HCT116 (cell line): ENCODE data around the gene ALOX12B. TPM values are rescaled to one million over a fixed set of nuclear protein-coding genes. Genes with fewer than 3 reads are reported as not detected.

Experiments
- ATAC-seq: fragments of 200-7000 bp; cut with Tn5 transposase; 2 replicates; pipeline ENCODE4 v1.9.1; 2020; ENCODE audit warnings: mild to moderate bottlenecking, moderate library complexity
- BruUV-seq: library from RNA; stranded (reverse); fragments of 400-500 nt; replicated peaks from 2 replicates; lab custom pipeline; 2021; lab: Mats Ljungman, UMichigan
- CTCF ChIA-PET: fragments of 300-600 bp; sonication (Branson Sonifier 250); formaldehyde crosslinking; loops from one replicate; lab custom pipeline; 2021; ENCODE audit warnings: antibody characterized with exemption; lab: Charles Lee
- POLR2A ChIA-PET: fragments of 300-600, 350-600 bp; sonication (Branson Sonifier 250); formaldehyde crosslinking; loops from one replicate; lab custom pipeline; 2021; ENCODE audit warnings: antibody characterized with exemption; lab: Charles Lee
- RAD21 ChIA-PET, 2 experiments: fragments of 300-600 bp; sonication (Branson Sonifier 250); formaldehyde crosslinking; loops; one replicate each; lab custom pipeline; 2023; ENCODE audit warnings: low total read pairs in 2 of 2; ENCODE audit not compliant: uncharacterized antibody in 2 of 2, unreplicated experiment in 2 of 2, low non-redundant PET in 1 of 2; lab: Charles Lee
- DNase-seq: peaks from one replicate; pipeline ENCODE4 v3.0.0-alpha.2; 2010; ENCODE audit warnings: low read depth, low spot score
- H2AFZ ChIP-seq: fragments of 200-600 bp; shearing (Covaris generic), sonication (generic); 2 replicates; pipeline ENCODE4 v1.6.1; 2017; ENCODE audit warnings: low read depth, mixed run types, mixed read lengths, antibody characterized with exemption, low read length; ENCODE audit not compliant: poor library complexity, severe bottlenecking
- H3K27ac ChIP-seq: 2 replicates; pipeline ENCODE4 v1.5.1; 2012; ENCODE audit warnings: low read depth, low read length
- H3K27me3 ChIP-seq: fragments of 200-600 bp; sonication (generic); 2 replicates; pipeline ENCODE4 v1.6.1; 2016; ENCODE audit warnings: mixed run types, low read length, mixed read lengths; ENCODE audit not compliant: insufficient read depth
- H3K36me3 ChIP-seq, 2 experiments: fragments of 200-500 bp in 1 of 2; fragments of 200-600 bp in 1 of 2; sonication (Bioruptor generic) in 1 of 2; sonication (generic) in 1 of 2; 2 replicates each; pipeline versions ENCODE4 v1.5.1 to v1.6.1; 2014 to 2016; ENCODE audit warnings: low read length in 2 of 2, inconsistent platforms in 1 of 2, mixed read lengths in 1 of 2, mixed run types in 1 of 2; ENCODE audit not compliant: insufficient read depth in 2 of 2, control insufficient read depth in 1 of 2
- H3K4me1 ChIP-seq, 2 experiments: fragments of 200-600 bp in 1 of 2; sonication (generic) in 1 of 2; 2 replicates each; pipeline versions ENCODE4 v1.5.1 to v1.6.1; 2012 to 2017; ENCODE audit warnings: low read length in 2 of 2, inconsistent platforms in 1 of 2, mild to moderate bottlenecking in 1 of 2, mixed read lengths in 1 of 2, mixed run types in 1 of 2, moderate library complexity in 1 of 2; ENCODE audit not compliant: insufficient read depth in 2 of 2, control insufficient read depth in 1 of 2
- H3K4me2 ChIP-seq: fragments of 200-600 bp; sonication (generic); 2 replicates; pipeline ENCODE4 v1.6.1; 2017; ENCODE audit warnings: mixed run types, low read length, mixed read lengths
- H3K4me3 ChIP-seq, 2 experiments: fragments of 200-600 bp in 1 of 2; sonication (generic) in 1 of 2; replicated peaks in 1 of 2; 2 replicates each; pipeline ENCODE4 v1.5.1; 2011 to 2016; ENCODE audit warnings: low read length in 2 of 2, control low read depth in 1 of 2, low read depth in 1 of 2, mild to moderate bottlenecking in 1 of 2, mixed read lengths in 1 of 2, mixed run types in 1 of 2
- H3K79me2 ChIP-seq: fragments of 200-600 bp; sonication (generic); 2 replicates; pipeline ENCODE4 v1.6.1; 2017; ENCODE audit warnings: mild to moderate bottlenecking, mixed run types, low read length, moderate library complexity, mixed read lengths; ENCODE audit not compliant: insufficient read depth
- H3K9ac ChIP-seq: fragments of 200-600 bp; sonication (generic); 2 replicates; pipeline ENCODE4 v1.6.1; 2016; ENCODE audit warnings: low read length, mixed read lengths
- H3K9me2 ChIP-seq: fragments of 200-600 bp; sonication (generic), shearing (Covaris generic); 2 replicates; pipeline ENCODE4 v1.6.1; 2017; ENCODE audit warnings: mixed run types, mild to moderate bottlenecking, moderate library complexity; ENCODE audit not compliant: insufficient read depth
- H3K9me3 ChIP-seq, 2 experiments: fragments of 200-500 bp in 1 of 2; fragments of 200-600 bp in 1 of 2; sonication (Bioruptor generic) in 1 of 2; sonication (generic) in 1 of 2; 2 replicates each; pipeline ENCODE4 v1.6.1; 2014 to 2017; ENCODE audit warnings: low read length in 2 of 2, mixed read lengths in 2 of 2, inconsistent platforms in 1 of 2, low read depth in 1 of 2, mild to moderate bottlenecking in 1 of 2, mixed run types in 1 of 2, moderate library complexity in 1 of 2; ENCODE audit not compliant: control insufficient read depth in 1 of 2, insufficient read depth in 1 of 2
- H4K20me1 ChIP-seq: fragments of 200-600 bp; sonication (generic), shearing (Covaris generic); 2 replicates; pipeline ENCODE4 v1.6.1; 2017; ENCODE audit warnings: mixed run types, mild to moderate bottlenecking, moderate library complexity; ENCODE audit not compliant: insufficient read depth
- CEBPB ChIP-seq: IDR thresholded peaks from 2 replicates; pipeline ENCODE4 v1.6.1; 2012; ENCODE audit warnings: low read depth
- EGR1 ChIP-seq: IDR thresholded peaks from 2 replicates; pipeline ENCODE4 v1.6.1; 2012; ENCODE audit warnings: low read depth
- ELF1 ChIP-seq: IDR thresholded peaks from 2 replicates; pipeline ENCODE4 v1.6.1; 2012; ENCODE audit warnings: low read depth, borderline replicate concordance
- EZH2 ChIP-seq: fragments of 200-600 bp; sonication (generic); IDR thresholded peaks from 2 replicates; pipeline ENCODE4 v1.6.1; 2017; ENCODE audit warnings: antibody characterized with exemption, mixed run types
- EZH2phosphoT487 ChIP-seq: fragments of 200-600 bp; IDR thresholded peaks from 2 replicates; pipeline ENCODE4 v1.6.1; 2018; ENCODE audit warnings: antibody characterized with exemption, borderline replicate concordance
- FOSL1 ChIP-seq: IDR thresholded peaks from 2 replicates; pipeline ENCODE4 v1.6.1; 2012; ENCODE audit warnings: low read depth
- JUND ChIP-seq: IDR thresholded peaks from 2 replicates; pipeline ENCODE4 v1.6.1; 2012
- POLR2A ChIP-seq: IDR thresholded peaks from 2 replicates; pipeline ENCODE4 v1.7.0; 2011; ENCODE audit warnings: borderline replicate concordance; ENCODE audit not compliant: insufficient read depth, insufficient read length; ENCODE audit errors: extremely low read depth
- POLR2AphosphoS5 ChIP-seq: IDR thresholded peaks from 2 replicates; pipeline ENCODE4 v1.6.1; 2011; ENCODE audit warnings: mild to moderate bottlenecking, low read depth, low read length, moderate library complexity
- RAD21 ChIP-seq: IDR thresholded peaks from 2 replicates; pipeline ENCODE4 v1.6.1; 2012; ENCODE audit warnings: low read depth, mild to moderate bottlenecking
- SIN3A ChIP-seq: IDR thresholded peaks from 2 replicates; pipeline ENCODE4 v1.6.1; 2012; ENCODE audit warnings: low read depth
- SP1 ChIP-seq: IDR thresholded peaks from 2 replicates; pipeline ENCODE4 v1.6.1; 2012; ENCODE audit warnings: low read depth
- SRF ChIP-seq: IDR thresholded peaks from 2 replicates; pipeline ENCODE4 v1.6.1; 2012; ENCODE audit warnings: low read depth
- TCF7L2 ChIP-seq: IDR thresholded peaks from 2 replicates; pipeline ENCODE4 v1.7.0; 2011; ENCODE audit warnings: borderline replicate concordance, inconsistent platforms; ENCODE audit not compliant: insufficient read depth, insufficient read length; ENCODE audit errors: extremely low read depth
- YY1 ChIP-seq: IDR thresholded peaks from 2 replicates; pipeline ENCODE4 v1.6.1; 2011; ENCODE audit warnings: low read length, low read depth, moderate library complexity, mild to moderate bottlenecking; ENCODE audit not compliant: insufficient replicate concordance; ENCODE audit errors: extremely low read depth
- ZFX ChIP-seq: fragments of 450-650 bp; IDR thresholded peaks from 2 replicates; pipeline ENCODE4 v1.6.1; 2017
- ZNF274 ChIP-seq: fragments of 200-500 bp; sonication (Bioruptor generic); IDR thresholded peaks from 2 replicates; pipeline ENCODE4 v1.6.1; 2014; ENCODE audit warnings: mild to moderate bottlenecking, low read depth, low read length, inconsistent platforms
- intact Hi-C: fragments of 100-400 bp; cut with micrococcal nuclease; formaldehyde crosslinking; loops from 2 replicates; pipeline ENCODE4 v1.10.0; 2022
- total RNA-seq: library from RNA; stranded (reverse); gene quantifications from one replicate; pipeline ENCODE4 v1.2.1, GENCODE V29; 2021; ENCODE audit not compliant: unreplicated experiment
- TF ChIP-seq, protein P1 (sequence below): IDR thresholded peaks from 2 replicates; pipeline ENCODE4 v1.6.1; 2012
- TF ChIP-seq, protein P2 (sequence below), 3 experiments: fragments of 200-600 bp in 1 of 3; sonication (generic) in 1 of 3; IDR thresholded peaks in 2 of 3; conservative IDR thresholded peaks in 1 of 3; 2 replicates each; pipeline ENCODE4 v1.5.1; 2012 to 2017; ENCODE audit warnings: low read depth in 2 of 3, low read length in 2 of 3, antibody characterized with exemption in 1 of 3, borderline replicate concordance in 1 of 3, control low read depth in 1 of 3, mild to moderate bottlenecking in 1 of 3, mixed read lengths in 1 of 3, mixed run types in 1 of 3, moderate library complexity in 1 of 3; ENCODE audit not compliant: insufficient read depth in 1 of 3
- TF ChIP-seq, protein P3 (sequence below): IDR thresholded peaks from 2 replicates; pipeline ENCODE4 v1.6.1; 2012; ENCODE audit warnings: low read depth
- TF ChIP-seq, protein P4 (sequence below): IDR thresholded peaks from 2 replicates; pipeline ENCODE4 v1.6.1; 2012

The ALOX12B gene
- total RNA-seq, 1 experiment from 2014 or later: 3.8 TPM

DNA sequence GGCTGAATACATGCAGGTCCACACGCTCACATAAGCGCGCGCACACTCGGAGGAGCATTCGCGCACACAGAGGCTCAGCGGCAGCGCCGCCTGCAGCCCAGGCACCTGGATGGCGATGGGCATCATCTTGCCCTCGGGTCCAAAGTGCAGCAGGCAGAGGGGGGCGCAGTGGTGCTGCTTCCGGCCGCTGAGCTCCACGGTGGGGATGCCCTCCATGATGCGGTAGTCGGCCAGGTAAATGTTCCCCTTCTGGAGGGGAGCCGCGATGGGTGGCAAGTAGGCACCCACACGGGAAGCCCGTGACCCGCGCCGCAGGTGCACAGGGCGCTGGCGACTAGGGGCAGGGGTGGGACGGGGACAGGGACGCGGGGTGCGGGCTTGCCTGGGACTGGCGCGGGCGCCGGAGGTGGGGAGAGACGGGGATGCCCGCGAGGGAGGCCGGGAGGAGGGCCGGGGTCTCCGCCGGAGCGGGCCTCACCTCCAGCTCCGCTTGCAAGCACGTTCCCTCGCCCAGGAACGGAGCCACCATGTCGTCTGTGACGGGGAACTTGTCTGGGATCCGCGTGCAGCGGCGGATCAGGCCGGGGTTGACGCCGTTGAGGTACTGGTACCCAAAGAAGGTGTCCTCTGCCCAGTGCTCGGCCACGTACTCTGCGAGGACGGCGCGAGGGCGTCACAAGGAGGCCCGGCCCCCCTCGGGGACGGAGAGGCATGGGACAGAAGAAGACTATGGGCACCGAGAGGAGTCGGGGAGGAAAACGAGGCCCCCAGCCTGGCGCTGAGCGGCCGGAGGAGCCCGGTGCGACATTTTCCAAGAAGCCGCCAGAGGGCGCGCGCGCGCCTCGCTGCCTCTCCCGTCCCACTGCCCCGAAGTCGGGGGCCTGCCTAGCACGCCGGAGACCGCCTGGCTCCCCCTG, 8.0 kb downstream of the ALOX12B start:
- peak overlapping the region; percentile 75 for H3K9ac ChIP-seq
- no peaks in the 10 kb centered on the region for H3K27me3 ChIP-seq
- no peaks in the 10 kb centered on the region for H4K20me1 ChIP-seq
- H3K9me3 ChIP-seq: no peaks in the 10 kb centered on the region
- peak overlapping the region; percentile 96 for H3K4me2 ChIP-seq
- ATAC-seq (peak; percentile 88), DNase-seq (peak; percentile 72)
- H3K9me2 ChIP-seq: no peaks in the 10 kb centered on the region
- peaks cover 2 to 25% of the 10 kb centered on the region in 2 experiments; a peak in 3 of 4 replicates for H3K4me1 ChIP-seq
- peaks cover 4% of the 10 kb centered on the region; the same call in 1 of the 2 replicates for H3K79me2 ChIP-seq
- intact Hi-C loops: loop anchor here (5.0 kb wide), 1 partner anchor 38 kb away; the partner anchor contains the start of gene ALOXE3
- ChIA-PET POLR2A (interaction anchor here (0.5 to 1.5 kb wide), 3 partner anchors 9 to 305 kb away, joined by 4 to 7 read pairs (median 5); partner anchors contain the start of gene ALOX12B), CTCF (interaction anchor here (0.6 to 1.9 kb wide), 18 partner anchors 8 to 148 kb away, joined by 3 to 13 read pairs (median 3); partner anchors contain the start of genes ALOX12B and AURKB), RAD21 (interaction anchor here in 1 of 2 experiments (0.7 kb wide), 1 partner anchor 167 kb away, joined by 3 read pairs; no protein-coding TSS in a partner anchor)
- H2AFZ ChIP-seq: peak overlapping the region; percentile 52
- TSS peak; percentile 49 for BruUV-seq
- no peaks in the 10 kb centered on the region for H3K36me3 ChIP-seq
- H3K27ac ChIP-seq: peak overlapping the region; percentile 79
- peak overlapping the region; percentile 68 to 81 for H3K4me3 ChIP-seq
- no peak for TF ChIP-seq EGR1
- TF ChIP-seq YY1: peak; percentile 70
- TF ChIP-seq, protein P1, sequence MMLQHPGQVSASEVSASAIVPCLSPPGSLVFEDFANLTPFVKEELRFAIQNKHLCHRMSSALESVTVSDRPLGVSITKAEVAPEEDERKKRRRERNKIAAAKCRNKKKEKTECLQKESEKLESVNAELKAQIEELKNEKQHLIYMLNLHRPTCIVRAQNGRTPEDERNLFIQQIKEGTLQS: no peak
- TF ChIP-seq ELF1: no peak
- no peak for TF ChIP-seq SRF
- TF ChIP-seq, protein P2, sequence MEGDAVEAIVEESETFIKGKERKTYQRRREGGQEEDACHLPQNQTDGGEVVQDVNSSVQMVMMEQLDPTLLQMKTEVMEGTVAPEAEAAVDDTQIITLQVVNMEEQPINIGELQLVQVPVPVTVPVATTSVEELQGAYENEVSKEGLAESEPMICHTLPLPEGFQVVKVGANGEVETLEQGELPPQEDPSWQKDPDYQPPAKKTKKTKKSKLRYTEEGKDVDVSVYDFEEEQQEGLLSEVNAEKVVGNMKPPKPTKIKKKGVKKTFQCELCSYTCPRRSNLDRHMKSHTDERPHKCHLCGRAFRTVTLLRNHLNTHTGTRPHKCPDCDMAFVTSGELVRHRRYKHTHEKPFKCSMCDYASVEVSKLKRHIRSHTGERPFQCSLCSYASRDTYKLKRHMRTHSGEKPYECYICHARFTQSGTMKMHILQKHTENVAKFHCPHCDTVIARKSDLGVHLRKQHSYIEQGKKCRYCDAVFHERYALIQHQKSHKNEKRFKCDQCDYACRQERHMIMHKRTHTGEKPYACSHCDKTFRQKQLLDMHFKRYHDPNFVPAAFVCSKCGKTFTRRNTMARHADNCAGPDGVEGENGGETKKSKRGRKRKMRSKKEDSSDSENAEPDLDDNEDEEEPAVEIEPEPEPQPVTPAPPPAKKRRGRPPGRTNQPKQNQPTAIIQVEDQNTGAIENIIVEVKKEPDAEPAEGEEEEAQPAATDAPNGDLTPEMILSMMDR (IDR thresholded peaks at IDR 0.05 in 2 of 3, conservative IDR thresholded peaks at IDR 0.05 in 1 of 3; ENCODE audit: borderline replicate concordance in 1 of 3, insufficient read depth in 1 of 3, low read depth in 2 of 3, low read length in 2 of 3): peak; percentile 84 to 98 (median 86)
- TF ChIP-seq JUND: no peak
- no peak for TF ChIP-seq CEBPB
- TF ChIP-seq POLR2AphosphoS5: peak; percentile 52
- peak; percentile 79 for TF ChIP-seq RAD21
- no peak for TF ChIP-seq SP1
- no peak for TF ChIP-seq POLR2A
- no peak for TF ChIP-seq EZH2phosphoT487
- TF ChIP-seq, protein P3, sequence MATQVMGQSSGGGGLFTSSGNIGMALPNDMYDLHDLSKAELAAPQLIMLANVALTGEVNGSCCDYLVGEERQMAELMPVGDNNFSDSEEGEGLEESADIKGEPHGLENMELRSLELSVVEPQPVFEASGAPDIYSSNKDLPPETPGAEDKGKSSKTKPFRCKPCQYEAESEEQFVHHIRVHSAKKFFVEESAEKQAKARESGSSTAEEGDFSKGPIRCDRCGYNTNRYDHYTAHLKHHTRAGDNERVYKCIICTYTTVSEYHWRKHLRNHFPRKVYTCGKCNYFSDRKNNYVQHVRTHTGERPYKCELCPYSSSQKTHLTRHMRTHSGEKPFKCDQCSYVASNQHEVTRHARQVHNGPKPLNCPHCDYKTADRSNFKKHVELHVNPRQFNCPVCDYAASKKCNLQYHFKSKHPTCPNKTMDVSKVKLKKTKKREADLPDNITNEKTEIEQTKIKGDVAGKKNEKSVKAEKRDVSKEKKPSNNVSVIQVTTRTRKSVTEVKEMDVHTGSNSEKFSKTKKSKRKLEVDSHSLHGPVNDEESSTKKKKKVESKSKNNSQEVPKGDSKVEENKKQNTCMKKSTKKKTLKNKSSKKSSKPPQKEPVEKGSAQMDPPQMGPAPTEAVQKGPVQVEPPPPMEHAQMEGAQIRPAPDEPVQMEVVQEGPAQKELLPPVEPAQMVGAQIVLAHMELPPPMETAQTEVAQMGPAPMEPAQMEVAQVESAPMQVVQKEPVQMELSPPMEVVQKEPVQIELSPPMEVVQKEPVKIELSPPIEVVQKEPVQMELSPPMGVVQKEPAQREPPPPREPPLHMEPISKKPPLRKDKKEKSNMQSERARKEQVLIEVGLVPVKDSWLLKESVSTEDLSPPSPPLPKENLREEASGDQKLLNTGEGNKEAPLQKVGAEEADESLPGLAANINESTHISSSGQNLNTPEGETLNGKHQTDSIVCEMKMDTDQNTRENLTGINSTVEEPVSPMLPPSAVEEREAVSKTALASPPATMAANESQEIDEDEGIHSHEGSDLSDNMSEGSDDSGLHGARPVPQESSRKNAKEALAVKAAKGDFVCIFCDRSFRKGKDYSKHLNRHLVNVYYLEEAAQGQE: no peak
- TF ChIP-seq, protein P4, sequence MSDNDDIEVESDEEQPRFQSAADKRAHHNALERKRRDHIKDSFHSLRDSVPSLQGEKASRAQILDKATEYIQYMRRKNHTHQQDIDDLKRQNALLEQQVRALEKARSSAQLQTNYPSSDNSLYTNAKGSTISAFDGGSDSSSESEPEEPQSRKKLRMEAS: peak; percentile 77
- TF ChIP-seq SIN3A: no peak
- TF ChIP-seq FOSL1: no peak
- no peak for TF ChIP-seq ZNF274
- TF ChIP-seq TCF7L2: peak; percentile 37
- peak; percentile 84; the same call in 1 of the 2 replicates for TF ChIP-seq ZFX
- no peak for TF ChIP-seq EZH2
